Stimulated activated CD4-positive, alpha-beta T cell treated with anti-CD3 and anti-CD28 coated beads, Interleukin-15, amount 100 ng/mL, for 48 hours (primary cell): ENCODE data around the gene KLHL28.

ENCODE experiments used
- DNase-seq, 2 donors: peaks; one replicate each; pipeline ENCODE4 v3.0.0-alpha.2; 2020; ENCODE audit warnings: low read depth in 2 of 2

KLHL28 gene

GRCh38 chr14:44961554-44962333 is at the start of gene KLHL28, which contains the start of gene TOGARAM1:
Gene KLHL28 (minus strand): TSS chr14:44961947. CDS start chr14:44945928, 16,019 bp downstream.
Gene TOGARAM1 (plus strand): TSS chr14:44962190. CDS start chr14:44962422, 232 bp downstream.
- peak; percentile 92 to 93 for DNase-seq

- no peak for DNase-seq
Observed at GRCh38 chr14:45003924-45004323, 42.2 kb upstream of the KLHL28 start.

GRCh38 chr14:44995770-44996294 is 34.1 kb upstream of the KLHL28 start:
- no peak for DNase-seq

DNA sequence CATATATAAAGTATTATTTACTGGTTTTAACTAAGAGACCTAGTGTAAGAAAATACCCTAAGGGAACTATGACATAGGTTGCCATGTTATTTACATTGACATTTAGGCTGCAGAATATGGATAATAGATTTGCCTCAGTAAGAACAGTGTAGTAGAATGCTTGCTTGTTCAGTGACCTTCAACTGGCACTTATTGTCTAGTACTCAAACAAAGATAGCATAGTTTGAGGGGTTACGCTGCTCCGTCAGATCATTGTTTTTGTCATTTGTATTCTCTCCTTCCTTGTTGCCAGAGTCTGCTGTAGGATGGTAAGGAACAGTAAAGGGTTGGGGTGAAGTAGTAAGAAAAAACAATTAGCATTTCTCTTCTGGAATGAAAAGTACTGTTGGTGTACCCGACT is 33.4 kb upstream of the KLHL28 start:
- DNase-seq = no peak

DNA sequence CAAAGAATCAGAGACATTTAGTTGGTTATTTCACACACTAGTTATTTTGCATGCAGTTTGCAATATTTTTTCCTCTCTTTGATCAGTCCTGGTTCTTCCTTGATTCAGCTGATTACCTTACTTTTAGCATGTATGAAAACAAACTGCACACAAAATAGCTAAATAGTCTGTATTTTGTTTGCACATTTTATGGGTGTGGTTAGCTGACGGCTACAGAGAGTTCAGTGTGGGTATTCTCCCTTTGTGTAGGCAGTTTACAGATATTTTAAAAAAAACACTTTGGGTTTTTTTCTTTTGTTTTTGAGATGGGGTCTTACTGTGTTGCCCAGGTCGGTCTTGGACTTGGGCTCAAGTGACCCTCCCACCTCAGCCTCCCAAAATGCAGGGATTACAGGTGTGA is 28.8 kb upstream of the KLHL28 start:
- DNase-seq = no peak

DNA sequence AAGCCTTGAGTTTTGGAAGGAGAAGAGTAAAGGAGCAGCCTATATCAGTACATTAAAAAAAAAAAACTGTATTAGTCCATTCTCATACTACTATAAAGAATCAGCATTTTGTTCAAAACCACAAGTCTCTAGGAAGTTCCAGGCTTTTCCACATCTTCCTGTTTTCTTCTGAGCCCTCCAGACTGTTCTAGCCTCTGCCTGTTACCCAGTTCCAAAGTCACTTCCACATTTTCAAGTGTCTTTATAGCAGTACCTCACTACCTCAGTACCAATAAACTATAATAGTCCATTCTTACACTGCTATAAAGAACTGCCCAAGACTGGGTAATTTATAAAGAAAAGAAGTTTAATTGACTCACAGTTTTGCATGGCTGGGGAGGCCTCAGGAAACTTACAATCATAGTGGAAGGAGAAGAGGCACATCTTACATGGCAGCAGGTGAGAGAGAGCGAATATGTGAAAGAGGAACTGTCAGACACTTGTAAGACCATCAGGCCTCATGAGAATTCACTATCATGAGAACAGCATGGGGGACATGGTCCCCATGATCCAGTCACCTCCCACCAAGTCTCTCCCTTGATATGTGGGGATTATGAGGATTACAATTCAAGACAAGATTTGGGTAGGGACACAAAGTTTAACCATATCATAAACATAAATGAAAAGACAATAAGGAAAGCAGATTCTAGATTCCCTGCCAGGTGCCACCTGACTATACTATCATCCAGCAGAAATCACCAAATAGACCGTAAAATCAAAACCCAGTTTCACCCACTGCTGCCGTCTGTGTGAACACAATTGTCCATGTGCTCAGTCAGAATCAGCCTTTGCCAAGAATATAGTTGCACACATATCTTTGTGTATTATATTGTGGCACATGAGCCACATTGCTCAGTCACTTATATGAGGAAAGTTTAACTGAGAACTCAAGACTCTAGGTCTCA is 28.0 kb upstream of the KLHL28 start:
- DNase-seq = no peak

- no peak for DNase-seq
Observed at GRCh38 chr14:44988694-44989093, 26.9 kb upstream of the KLHL28 start.

GRCh38 chr14:44982594-44982993 is 20.8 kb upstream of the KLHL28 start:
- no peak for DNase-seq

DNA sequence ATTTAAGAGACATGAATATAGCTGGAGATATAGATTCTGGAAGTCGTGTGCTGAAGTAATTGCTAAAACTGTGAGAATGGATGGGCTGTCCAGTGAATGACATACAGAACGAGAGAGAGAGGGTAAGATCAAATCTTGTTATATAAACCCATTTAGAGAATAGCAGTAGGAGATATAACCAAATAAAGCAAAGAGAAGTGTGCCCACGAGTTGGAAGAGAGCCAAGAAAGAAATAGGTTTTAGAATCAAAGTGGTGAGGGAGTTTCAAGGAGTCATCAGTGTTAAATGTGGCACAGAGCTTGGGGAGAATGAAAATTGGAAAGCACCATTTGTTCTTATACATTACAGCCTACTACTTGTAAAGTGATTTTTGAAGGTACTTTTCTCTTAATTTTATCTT is 19.5 kb upstream of the KLHL28 start:
- no peak for DNase-seq

- no peak for DNase-seq
Observed at GRCh38 chr14:44979740-44980356, 18.1 kb upstream of the KLHL28 start.

DNA sequence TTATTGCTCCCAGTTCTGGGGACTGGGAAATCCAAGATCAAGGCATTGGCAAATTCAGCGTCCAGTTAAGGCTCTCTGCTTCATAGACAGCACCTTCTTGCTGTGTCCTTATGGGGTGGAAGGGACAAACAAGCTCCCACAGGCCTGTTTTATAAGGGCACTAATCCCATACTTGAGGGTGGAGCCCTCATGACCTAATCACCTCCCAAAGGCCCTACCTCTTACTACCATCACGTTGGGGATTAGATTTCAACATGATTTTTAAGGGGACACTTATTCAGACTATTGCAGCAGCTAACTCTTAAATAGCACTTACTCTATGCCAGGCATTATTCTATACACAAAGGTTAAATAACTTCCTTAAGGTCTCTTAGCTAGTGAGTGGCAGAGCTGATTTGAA is 17.5 kb upstream of the KLHL28 start:
- no peak for DNase-seq

DNA sequence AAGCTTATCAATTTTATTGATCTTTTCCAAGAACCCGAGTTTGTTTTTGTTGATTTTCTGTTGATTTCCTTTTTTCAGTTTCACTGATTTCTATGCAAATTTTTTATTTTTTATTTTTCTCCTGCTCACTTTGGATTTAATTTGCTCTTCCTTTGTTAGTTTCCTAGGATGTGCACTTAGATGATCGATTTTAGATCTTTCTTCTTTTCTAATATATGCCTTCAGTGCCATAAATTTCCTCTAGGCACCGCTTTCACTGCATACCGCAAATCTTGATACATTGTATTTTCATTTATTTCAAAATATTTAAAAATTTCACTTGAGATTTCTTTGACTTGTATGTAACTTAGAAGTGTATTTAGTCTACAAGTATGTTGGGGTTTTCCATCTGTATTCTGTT is 9.7 kb upstream of the KLHL28 start:
- DNase-seq = no peak

DNA sequence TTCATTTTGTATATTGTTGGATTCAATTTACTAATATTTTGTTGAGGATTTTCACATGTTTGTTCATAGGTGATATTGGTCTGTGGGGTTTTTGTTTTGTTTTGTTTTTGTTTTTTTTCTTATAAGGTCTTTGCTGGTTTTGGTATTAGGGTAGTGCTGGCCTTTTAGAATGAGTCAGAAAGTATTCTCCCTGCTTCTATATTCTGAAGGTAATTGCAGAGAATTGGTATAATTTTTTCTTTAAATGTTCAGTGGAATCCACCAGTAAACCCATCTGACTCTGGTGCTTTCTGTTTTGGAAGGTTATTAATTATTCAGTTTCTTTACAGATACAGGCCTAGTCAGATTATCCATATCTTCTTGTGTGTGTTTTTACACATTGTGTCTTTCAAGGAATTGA is 9.2 kb upstream of the KLHL28 start:
- no peak for DNase-seq

DNA sequence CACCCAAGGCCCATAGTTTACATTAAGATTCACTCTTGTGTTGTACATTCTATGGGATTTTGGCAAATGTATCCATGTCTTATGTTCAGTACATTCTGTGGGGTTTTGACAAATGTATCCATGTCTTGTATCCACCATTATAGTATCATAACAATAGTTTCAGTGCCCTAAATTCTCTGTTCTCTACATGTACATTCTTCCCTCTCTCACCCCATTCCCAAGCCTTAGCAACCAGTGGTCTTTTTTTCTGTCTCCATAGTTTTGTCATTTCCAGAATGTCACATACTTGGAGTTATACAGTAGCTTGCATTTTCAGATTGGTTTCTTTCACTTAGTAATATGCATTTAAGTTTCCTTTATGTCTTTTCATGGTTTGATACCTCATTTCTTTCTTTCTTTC is 7.0 kb upstream of the KLHL28 start:
- DNase-seq = no peak

- DNase-seq = no peak
Observed at GRCh38 chr14:44966601-44967336, 5.0 kb upstream of the KLHL28 start.

DNA sequence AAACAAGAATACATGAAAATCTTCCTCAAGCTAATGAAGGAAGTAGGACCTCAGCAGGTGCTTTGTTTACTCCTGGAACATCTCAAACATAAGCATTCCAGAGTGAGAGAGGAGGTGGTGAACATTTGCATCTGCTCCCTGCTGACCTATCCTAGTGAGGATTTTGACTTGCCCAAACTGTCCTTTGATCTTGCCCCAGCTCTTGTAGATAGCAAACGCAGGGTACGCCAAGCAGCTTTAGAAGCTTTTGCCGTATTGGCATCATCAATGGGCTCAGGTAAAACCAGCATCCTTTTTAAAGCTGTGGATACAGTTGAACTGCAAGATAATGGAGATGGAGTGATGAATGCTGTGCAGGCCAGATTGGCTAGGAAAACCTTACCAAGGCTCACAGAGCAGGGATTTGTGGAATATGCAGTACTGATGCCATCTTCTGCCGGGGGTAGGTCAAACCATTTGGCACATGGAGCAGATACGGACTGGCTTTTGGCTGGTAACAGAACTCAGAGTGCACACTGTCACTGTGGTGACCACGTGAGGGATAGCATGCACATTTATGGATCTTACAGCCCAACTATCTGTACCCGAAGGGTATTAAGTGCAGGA is 2.1 kb upstream of the KLHL28 start:
- DNase-seq = no peak

GRCh38 chr14:44963044-44963528 is 1.3 kb upstream of the KLHL28 start:
- DNase-seq = no peak

GRCh38 chr14:44962334-44963043 is 742 bp upstream of the KLHL28 start:
- DNase-seq = no peak

DNA sequence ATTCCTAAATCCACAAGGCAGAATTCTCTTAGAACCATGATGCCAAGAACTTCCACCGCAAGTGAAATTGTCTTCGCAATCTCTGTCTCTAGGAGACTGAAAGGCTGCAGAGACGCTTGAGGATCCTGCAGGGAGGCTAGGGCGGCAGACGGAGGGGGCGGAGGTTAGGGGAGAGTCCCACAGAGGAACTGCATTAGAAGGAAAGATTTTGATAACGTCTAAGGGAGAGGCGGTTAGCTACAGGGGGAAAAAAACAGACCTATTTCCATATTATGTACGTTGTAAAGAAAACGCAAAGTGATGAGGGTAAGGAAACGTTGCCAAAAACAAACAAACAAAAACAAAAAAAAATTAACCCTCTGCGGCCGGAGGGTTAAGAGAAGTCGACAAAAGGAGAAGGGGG is 595 bp downstream of the KLHL28 start:
- DNase-seq = peak; percentile 31 to 61

DNA sequence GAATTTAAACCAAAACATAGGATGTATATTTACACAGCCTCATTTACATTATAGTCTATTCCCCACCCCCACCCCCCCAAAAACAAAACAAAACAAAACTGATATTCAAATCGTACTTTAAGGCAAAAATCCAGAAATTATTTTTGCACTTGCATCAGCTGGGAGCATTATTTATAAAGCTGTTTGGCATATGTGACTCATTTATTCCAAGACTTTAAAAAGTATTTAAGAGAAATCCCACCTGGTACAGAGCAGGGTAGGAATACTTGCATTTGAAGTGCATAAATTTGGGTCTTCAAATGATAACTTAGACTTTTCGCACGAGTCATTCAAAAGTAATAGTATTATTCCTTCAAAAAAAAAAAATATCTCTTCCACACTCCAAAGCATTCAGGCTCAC is 1.1 kb downstream of the KLHL28 start:
- DNase-seq = no peak
